HG03103 (cell line): ENCODE measurements around the gene LUZP2.

Experiments used
- ATAC-seq: cut with Tn5 transposase; IDR thresholded peaks from one replicate; pipeline ENCODE4 v1.9.1; 2021; ENCODE audit warnings: low read depth; ENCODE audit not compliant: unreplicated experiment

Gene LUZP2

DNA sequence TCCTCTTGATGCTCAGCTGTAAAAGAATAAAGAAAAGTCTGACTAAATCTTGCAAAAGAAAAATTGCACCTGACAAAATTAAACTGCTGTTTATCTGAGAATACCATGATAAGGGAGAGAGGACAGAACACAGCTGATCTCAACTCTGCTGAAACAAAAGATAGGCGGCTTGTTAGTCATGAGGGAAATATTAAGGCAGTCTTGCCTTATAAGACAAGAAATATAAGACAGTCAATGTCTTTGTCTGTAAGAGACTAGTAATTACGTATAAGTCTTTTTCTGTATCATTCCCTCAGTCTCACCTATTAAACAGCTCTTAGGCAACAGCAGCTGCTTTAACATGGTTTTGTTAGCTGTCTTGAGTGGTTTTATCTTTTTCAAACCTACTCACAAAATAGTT lies 296.6 kb downstream of the LUZP2 start:
- ATAC-seq: no peak

DNA sequence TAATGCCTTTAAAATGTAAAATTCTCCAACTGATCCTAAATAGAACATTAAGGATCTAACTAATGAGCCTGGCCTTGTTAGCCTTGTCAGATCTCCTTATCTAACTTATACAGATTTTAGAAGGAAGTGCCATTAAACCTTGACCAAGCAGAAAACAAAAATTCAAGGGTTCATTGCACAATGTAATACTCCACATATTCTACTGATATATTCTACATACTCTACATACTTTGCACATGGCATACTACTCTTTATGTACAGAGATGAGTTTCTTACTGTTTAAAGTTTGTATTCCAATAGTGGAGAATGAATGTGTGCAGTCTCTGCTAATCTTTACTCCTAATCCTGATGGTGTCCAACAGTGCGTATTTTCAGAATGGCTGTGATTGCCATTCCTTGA lies 297.2 kb downstream of the LUZP2 start:
- no peak for ATAC-seq

DNA sequence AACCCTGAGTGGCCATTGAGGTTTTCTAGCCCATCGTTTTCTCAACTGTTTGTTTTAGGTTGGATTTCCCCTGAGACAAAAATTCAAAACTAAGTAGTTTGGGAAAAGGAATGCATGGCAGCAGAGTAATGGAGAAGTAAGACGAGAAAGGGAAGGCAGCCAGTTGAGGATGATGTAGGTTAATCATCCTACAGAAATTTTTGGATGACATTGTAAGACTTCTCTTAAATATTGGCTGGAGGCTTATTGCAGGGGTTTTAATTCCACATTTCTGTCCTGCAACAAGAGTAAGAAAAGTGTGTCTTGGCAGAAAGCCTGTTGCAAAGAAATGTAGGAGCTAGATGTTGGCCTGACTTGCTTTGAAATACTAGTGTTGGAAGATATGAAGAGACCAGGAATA lies 308.8 kb downstream of the LUZP2 start:
- ATAC-seq: no peak

DNA sequence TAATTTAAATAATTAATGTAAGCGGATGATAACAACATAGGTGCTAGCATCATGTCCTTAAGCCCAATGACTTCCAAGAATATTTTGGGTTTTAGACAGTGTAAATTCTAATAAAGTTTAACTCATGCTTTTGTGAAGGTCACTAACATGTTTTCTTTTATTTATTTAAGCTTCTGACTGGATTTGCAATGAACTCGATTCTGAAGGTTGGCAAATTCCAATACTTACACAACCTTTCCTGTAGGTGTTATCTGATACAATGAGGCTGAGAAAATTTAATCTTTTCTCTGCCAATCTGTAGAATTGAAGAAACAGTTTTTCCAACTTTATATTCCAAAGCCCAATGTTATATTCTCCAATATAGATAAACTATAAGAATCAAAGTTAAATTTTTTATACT lies 311.3 kb downstream of the LUZP2 start:
- no peak for ATAC-seq

DNA sequence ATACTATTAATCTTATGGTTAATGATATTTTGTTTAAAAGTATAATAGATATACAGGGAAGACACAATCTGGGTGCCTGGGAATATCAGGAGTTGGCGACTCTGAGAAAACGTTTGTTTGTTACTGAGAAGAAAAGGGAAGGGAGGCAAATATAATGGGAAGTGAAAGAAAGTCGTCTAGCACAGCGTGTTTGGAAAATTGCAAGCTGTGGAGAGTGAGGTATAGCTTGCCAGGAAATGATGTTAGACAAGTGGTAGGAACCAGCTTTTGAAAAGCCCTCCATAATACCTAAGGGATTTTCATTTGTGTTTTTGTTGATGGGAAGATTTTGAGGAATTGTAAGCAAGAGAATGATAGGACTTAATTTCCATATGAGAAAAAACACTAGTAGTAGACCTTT lies 322.2 kb downstream of the LUZP2 start:
- no peak for ATAC-seq

DNA sequence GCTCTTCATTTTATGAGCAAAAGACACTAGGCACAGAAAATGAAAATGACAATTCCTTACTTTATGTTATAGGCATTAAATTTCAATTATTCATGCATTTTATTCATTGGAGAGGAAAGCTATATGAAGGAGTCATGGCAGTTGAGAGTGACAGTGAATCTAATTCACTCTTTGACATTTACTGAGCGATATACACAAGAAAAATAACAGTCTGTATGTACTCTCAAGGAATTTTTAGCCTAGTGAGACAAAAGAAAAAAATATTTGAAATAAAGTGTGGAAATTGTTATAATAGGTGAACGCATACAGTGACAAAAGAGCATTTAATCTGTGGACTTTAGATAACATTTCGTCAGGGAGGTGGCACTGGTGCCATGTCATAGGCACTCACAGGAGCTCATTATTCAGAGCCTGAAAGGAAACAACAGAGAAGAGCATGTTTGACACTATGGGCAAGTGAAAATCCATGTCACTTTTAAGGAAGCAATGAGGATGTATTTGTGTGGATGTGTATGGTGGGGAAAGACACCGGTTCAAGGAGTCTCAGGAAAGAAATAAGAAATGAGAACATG lies 323.1 kb downstream of the LUZP2 start:
- no peak for ATAC-seq

DNA sequence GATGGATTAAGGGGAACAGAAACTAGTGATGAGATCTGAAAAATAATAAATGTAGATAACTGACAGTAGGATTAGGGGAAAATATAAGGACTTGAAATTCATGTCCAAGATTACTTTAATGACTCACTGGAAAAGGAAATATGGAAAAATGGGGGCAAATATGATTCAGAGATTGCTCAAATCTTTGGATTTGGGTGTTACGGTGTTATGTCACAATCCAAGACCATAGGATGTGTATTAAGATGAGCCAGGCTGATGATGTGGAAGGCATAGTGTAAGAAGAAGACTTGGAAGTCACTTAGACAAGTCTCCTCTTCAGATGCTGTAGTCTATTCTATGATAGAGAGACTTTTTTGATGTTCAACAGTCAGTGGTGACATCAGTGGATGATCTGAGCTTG lies 323.7 kb downstream of the LUZP2 start:
- no peak for ATAC-seq

DNA sequence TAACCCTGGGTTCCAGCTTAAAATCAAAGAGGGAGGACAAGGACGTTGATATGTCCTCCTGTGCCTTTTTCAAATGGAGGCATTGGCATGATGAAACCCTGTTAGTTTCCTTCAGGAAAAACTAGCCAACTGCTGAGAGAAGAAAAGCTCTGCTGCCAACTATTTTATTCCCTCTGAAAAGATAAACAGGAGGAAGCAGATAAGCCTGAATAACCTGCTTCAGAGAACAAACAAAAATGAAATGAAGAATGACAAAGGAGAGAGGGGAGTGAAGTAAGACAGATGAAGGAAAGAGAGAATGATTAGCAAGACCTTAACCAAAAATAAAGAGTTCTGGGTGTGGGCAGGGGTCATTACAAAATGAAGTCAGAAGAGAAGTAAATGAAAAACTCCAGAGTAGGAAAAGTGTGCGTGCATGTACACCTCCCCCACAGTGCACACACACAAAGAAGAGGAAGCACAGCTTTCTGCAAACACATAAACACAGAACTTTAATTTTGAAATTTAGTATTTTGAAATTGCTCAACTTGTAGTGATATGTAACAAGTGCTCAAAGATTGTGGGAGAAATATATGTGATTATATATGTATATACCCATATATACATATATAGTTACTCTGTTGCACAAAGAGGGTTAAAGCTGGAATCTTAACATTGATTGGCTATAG lies 332.2 kb downstream of the LUZP2 start:
- no peak for ATAC-seq

DNA sequence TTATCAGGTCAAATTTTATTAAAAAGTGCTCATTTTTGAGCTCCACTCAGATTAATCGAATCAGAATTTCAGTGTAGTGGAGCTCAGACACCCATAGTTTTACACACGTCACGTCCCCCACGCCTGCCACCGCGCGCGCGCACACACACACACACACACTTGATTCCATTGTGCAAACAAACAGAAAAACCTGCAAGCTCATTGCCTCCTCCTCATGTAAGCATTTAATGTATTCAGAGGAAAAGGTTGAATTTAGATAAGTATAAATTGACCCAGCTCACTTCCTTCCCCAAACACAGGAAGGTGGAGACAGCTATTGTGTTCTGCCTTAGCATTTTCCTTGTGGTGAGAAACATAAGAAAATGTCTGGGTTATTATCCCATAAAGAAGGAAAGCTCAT lies 336.7 kb downstream of the LUZP2 start:
- ATAC-seq: no peak

DNA sequence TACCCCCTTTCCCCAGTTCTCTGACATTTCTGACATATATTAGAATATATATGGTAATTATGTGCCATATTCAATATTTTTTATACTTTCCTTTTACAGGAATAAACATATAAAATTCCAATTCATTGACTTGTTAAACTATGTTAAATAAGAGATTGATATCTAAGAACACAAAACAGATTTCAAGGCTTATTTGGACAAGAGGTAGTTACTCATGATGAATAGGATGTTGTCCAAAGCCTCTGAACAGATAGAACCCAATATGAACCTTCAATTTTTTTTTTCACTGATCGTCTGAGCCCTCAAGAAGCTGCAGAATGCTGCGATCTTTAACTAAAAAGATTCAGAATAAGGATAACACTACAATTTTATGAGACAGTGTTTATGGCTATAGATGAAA lies 340.3 kb downstream of the LUZP2 start:
- ATAC-seq: no peak

DNA sequence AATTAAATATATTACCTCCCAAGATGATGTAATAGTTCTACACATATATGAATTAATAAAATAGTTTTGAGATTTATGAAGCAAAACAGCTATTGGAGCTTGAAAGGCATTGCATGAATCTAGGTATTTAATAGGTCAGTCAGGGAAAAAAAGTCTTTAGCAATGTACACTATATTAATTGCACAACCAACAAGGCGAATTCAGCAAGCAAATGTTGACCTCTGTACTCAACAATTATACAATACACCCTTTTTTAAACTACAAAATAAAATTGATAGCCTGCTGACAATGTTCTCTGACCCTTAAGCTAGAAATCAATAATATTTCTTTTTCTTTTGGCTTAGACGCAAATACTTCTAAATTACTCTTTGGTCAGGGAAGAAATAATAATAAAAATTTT lies 345.5 kb downstream of the LUZP2 start:
- ATAC-seq: no peak

DNA sequence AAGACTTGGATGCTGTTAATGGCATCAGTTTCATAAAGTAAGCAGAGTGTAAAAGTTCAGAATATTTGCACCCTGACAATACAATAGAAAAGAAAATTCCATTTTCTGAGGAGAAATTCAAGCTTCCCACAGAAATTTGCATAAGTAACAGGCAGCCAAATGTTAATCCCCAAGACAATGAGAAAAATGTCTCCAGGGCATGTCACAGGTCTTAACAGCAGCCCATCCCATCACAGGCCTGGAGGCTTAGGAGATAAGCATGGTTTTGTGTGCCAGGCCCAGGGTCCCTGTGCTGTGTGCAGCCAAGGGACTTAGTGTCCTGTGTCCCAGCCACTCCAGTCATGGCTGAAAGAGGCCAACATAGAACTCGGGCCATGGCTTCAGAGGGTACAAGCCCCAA lies 347.6 kb downstream of the LUZP2 start:
- ATAC-seq: no peak

DNA sequence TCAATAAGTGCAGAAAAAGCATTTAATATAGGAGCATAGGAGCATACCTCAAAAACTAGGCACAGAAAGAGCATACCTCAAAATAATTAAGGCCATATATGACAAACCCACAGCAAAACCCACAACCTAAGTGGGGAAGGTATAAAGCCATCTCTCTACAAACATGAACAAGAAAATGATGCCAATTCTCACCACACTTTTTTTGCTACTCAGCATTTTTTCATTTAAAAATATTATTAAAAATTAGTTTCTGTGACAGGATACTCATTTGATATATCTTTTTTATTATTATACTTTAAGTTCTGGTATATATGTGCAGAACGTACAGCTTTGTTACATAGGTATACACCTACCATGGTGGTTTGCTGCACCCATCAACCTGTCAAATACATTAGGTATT lies 352.0 kb downstream of the LUZP2 start:
- no peak for ATAC-seq

DNA sequence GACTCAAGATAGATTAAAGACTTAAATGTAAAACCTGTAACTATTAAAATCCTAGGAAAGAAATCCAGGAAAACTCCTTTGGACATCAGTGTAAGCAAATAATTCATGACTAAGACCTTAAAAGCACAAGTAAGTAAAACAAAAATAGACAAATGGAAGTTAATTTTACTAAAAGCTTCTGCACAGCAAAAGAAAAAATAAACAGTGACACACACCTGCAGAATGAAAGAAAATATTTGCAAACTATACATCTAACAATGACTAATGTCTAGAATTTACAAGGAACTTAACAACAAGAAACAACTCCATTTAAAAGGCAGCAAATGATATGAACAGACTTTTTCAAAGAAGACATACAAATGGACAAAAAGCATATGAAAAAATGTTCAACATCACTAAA lies 359.1 kb downstream of the LUZP2 start:
- ATAC-seq: no peak

DNA sequence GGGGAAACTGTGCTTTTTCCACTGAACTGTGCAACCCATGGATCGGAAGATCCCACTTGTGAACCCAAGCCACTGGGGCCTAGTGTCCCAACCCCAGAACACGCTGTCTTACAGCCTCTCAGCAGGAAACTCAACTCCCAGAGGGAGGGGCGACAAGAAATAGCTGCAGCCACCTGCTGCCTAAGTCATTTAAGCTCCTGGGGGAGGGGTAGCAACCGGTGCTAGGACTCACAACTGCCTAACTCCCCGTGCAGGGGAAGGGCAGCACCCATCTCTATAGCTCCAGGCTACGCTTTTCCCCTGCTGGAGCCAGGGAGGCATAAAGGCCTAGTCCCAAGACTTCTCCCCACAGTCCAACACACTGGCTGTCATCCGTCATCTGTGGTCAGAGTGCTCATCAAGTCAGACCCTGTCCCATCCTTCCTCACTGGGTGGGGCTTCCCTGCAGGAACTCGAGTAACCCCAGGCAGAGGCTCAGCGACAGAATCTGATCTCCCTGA lies 363.0 kb downstream of the LUZP2 start:
- no peak for ATAC-seq

DNA sequence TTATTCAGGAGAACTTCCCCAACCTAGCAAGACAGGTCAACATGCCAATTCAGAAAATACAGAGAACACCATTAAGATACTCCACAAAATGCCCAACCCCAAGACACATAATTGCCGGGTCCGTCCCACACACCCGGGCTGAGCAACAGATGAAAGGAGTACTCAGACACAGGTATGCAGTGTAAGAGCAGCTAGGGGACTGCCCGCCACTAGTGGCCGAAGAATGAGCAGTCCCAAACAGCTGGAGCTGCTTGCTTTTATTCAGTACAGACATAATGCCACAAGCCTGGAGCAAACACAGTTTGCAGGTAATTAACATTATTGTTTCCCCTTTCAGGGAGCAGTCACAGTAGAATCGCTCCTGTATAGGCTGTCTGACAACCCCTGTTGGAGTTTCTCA lies 364.6 kb downstream of the LUZP2 start:
- no peak for ATAC-seq

DNA sequence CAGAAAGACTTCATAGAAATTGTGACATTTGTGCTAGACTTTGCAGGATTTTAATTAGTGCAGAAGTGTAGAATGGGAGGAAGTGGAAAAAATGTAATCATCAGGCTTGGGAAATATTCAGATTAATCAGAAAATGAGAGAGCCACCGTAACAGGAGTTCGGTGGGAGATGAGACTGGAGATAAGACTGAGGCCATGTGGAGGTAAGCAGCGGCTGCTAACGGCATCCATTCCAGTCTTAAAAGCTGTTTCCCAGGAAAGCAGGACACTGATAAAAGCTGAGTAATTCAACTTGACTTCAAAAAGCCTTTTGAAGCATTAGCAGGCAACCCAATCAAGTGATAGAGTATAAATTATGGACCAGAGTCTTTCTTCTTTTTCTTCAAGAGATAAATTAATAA lies 369.9 kb downstream of the LUZP2 start:
- ATAC-seq: no peak

DNA sequence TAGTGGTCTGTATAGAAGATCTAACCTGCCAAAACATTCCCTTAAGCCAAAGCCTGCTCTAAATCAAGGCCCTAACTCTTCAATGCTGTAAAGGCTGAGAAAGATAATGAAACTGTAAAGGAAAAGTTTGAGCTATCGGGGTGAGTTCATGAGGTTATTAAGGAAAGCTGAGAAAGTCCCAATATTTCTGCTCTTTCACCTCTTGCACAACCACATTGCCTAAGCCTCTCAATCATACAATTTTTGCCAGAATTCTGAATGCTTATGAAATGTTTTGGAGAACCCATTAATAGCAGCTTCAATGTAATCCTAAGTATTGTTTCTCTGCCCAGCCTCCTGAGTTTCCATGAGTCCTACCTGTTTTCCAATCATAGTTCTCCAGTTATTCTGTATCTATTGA lies 373.2 kb downstream of the LUZP2 start:
- ATAC-seq: no peak

DNA sequence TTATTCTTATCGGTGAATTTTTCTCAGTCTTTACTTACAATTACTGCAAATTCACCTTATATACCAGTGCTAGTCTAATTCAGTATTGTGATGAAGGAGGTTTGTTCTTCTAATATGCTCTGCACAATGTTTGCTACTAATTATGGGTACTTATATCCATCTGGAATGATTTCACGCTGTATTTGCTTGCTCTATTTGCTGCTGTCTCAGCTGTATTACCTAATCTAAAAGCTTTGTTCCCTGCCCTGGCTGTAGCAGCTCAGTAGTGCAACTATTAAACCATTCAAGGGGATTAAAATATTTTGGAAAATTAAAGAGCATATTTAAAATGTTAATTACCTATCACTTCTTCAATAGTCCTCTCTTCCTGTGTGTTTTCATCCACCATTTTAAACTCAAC lies 375.3 kb downstream of the LUZP2 start:
- no peak for ATAC-seq

DNA sequence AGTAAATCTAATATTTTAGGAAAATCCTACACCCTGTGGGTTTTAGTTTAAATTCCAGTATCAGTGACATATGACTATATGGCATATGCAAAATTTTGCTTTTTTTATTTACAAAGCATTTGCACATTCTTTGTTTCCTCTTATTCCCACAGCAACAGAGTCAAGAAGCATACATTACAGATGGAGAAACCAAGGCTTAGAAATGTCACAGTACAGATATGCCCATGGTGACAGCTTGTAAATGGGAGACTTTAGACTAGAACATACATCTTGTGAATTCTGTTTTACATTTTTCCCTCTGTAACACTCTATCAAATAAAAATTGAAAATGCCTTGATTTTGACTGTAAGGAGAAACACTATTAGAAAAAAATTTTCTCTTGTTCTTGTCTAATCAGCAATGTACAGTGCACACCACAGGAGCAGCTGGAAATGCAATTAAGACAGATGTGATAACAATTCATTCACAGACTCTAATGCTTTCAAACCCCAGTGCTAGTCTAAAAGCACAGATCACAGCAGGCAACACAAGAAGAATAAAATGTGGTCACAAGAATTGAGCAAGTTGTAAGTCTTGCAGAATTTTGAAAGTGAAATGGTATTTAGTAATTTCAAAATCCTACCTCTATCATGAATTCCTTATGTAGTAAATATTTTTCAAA lies 375.9 kb downstream of the LUZP2 start:
- ATAC-seq: no peak

DNA sequence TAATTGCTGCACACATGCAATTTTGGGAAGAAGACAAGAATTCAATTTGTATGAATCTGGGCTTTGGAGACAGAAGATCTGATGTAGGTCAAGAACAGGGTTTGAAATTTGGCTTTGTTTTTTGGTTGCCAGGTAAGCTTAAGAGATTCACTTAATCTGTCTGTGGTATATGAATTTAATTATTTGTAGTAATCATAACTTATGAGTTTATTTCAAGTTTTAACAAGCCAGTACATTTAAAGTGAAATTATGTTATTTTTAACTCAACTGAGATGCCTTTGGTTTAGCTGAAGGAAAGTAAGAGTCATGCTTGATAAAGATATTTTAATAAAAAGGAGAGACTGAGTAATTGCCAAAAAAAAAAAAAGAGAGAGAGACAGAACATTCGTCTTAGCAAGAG lies 384.1 kb downstream of the LUZP2 start:
- no peak for ATAC-seq

DNA sequence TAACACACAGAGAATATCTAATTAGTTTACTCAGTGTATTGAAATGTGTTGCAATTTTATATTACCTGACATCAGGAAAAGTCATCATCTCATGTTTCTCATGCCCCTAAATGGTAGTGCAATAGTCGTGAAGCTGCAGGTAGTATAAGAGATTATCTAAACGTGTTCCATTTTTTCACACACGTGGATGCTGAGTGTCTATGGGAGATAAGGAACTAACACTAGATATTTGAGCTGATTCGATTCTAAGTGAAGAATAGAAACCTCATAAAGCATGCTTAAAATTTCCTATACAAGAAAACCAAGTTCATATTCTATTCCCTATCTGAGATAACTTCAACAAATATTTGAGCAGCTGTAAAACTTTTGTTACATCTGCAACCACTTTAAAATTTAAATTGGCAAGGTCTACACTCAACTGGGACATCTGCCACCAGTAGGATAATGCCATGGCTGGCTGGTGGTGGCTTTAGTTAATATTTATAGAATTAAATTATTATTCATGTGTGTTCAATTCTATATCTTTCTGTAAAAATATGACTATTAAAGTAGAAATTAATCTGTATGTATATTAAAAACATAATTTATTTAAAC lies 388.8 kb downstream of the LUZP2 start:
- ATAC-seq: no peak
